HepG2 (cell line): ENCODE results near the gene TGFBI. TPM values are rescaled to one million over a fixed set of nuclear protein-coding genes. Genes with fewer than 3 reads are reported as not detected.

Source experiments
- ATAC-seq: fragments of 200-7000 bp; cut with Tn5 transposase; 3 replicates; pipeline ENCODE4 v1.9.1; 2020; ENCODE audit warnings: mild to moderate bottlenecking, moderate library complexity
- BruUV-seq: library from RNA; stranded (reverse); fragments of 400-500 nt; replicated peaks from 2 replicates; lab custom pipeline; 2021; lab: Mats Ljungman, UMichigan
- CTCF ChIA-PET: fragments of 300-600 bp; formaldehyde crosslinking; extraction: SDS; loops from one replicate; lab custom pipeline; 2021; ENCODE audit warnings: low total read pairs, inconsistent platforms, low intra/inter-chr PET ratio; lab: Yijun Ruan, JAX
- POLR2A ChIA-PET: fragments of 350-600 bp; sonication (Branson Sonifier 250); formaldehyde crosslinking; loops from one replicate; lab custom pipeline; 2020; ENCODE audit warnings: antibody characterized with exemption, inconsistent platforms; lab: Yijun Ruan, JAX
- DNase-seq: peaks from one replicate; pipeline ENCODE4 v3.0.0-alpha.2; 2015; ENCODE audit warnings: low spot score
- FAIRE-seq: peaks from 3 replicates; lab custom pipeline; 2011; peaks lifted over from hg19 to GRCh38; lab: Jason Lieb, UNC
- H2AFZ ChIP-seq: one replicate; pipeline ENCODE4 v1.6.1; 2011; ENCODE audit warnings: low read length, inconsistent platforms
- H3K27ac ChIP-seq: fragments of 300-600 bp; 3 replicates; pipeline ENCODE4 v1.8.0; 2011; ENCODE audit warnings: mixed run types, mild to moderate bottlenecking, mixed read lengths, low read length, inconsistent platforms; ENCODE audit not compliant: insufficient read depth; ENCODE audit errors: extremely low read length
- H3K27me3 ChIP-seq, 2 experiments: fragments of 200-600 bp in 1 of 2; 2 replicates in 1 of 2; 3 replicates in 1 of 2; pipeline versions ENCODE4 v1.6.0 to v1.8.0; 2011; ENCODE audit warnings: low read length in 2 of 2, mild to moderate bottlenecking in 2 of 2, moderate library complexity in 2 of 2, inconsistent platforms in 1 of 2; ENCODE audit not compliant: insufficient read depth in 2 of 2, control insufficient read depth in 1 of 2
- H3K36me3 ChIP-seq, 2 experiments: fragments of 200-600 bp in 1 of 2; replicated peaks in 1 of 2; 2 replicates in 1 of 2; 3 replicates in 1 of 2; pipeline versions ENCODE4 v1.5.1 to v1.8.0; 2011; ENCODE audit warnings: low read length in 2 of 2, inconsistent platforms in 1 of 2; ENCODE audit not compliant: insufficient read depth in 2 of 2, control insufficient read depth in 1 of 2
- H3K4me1 ChIP-seq: 2 replicates; pipeline ENCODE4 v1.5.1; 2012; ENCODE audit warnings: low read length, inconsistent platforms; ENCODE audit not compliant: insufficient read depth
- H3K4me2 ChIP-seq: 2 replicates; pipeline ENCODE4 v1.6.0; 2011; ENCODE audit warnings: low read depth, low read length, inconsistent platforms
- H3K4me3 ChIP-seq, 3 experiments: fragments of 200-600 bp in 1 of 3; sonication (generic), shearing (Covaris generic) in 1 of 3; replicated peaks in 1 of 3; 2 replicates each; pipeline ENCODE4 v1.5.1; 2011 to 2016; ENCODE audit warnings: low read length in 3 of 3, inconsistent platforms in 2 of 3, low read depth in 2 of 3, mild to moderate bottlenecking in 2 of 3, control low read depth in 1 of 3, mixed read lengths in 1 of 3; ENCODE audit not compliant: insufficient read depth in 1 of 3
- H3K79me2 ChIP-seq: one replicate; pipeline ENCODE4 v1.6.1; 2011; ENCODE audit warnings: low read length, inconsistent platforms; ENCODE audit not compliant: insufficient read depth
- H3K9ac ChIP-seq: 2 replicates; pipeline ENCODE4 v1.6.0; 2011; ENCODE audit warnings: mild to moderate bottlenecking, low read depth, low read length, inconsistent platforms; ENCODE audit not compliant: insufficient read depth
- H3K9me3 ChIP-seq: 2 replicates; pipeline ENCODE4 v1.5.1; 2012; ENCODE audit warnings: mild to moderate bottlenecking, low read length
- H4K20me1 ChIP-seq: 2 replicates; pipeline ENCODE4 v1.6.0; 2011; ENCODE audit warnings: inconsistent platforms, mild to moderate bottlenecking, low read length, moderate library complexity; ENCODE audit not compliant: insufficient read depth
- CCDC6 ChIP-seq: sonication (generic); formaldehyde crosslinking; IDR thresholded peaks from 2 replicates; pipeline ENCODE4 v1.8.1; 2022; ENCODE audit warnings: mild to moderate bottlenecking, missing genetic modification reagents, moderate library complexity
- EEA1 ChIP-seq: sonication (generic); formaldehyde crosslinking; IDR thresholded peaks from 2 replicates; pipeline ENCODE4 v1.5.1; 2020; ENCODE audit warnings: mild to moderate bottlenecking, missing genetic modification reagents, borderline replicate concordance
- ELF1 ChIP-seq: sonication (generic); formaldehyde crosslinking; IDR thresholded peaks from 2 replicates; pipeline ENCODE4 v1.4.0; 2020; ENCODE audit warnings: missing genetic modification reagents
- ELF3 ChIP-seq: IDR thresholded peaks from 2 replicates; pipeline ENCODE4 v1.6.1; 2016; ENCODE audit warnings: missing genetic modification reagents, missing compliant biosample characterization
- FLYWCH1 ChIP-seq: sonication (generic); formaldehyde crosslinking; IDR thresholded peaks from 2 replicates; pipeline ENCODE4 v1.8.1; 2023; ENCODE audit warnings: mild to moderate bottlenecking, missing genetic modification reagents
- FOXO1 ChIP-seq: sonication (generic); formaldehyde crosslinking; IDR thresholded peaks from 2 replicates; pipeline ENCODE4 v1.4.0; 2020; ENCODE audit warnings: missing genetic modification reagents
- GPN1 ChIP-seq: sonication (generic); formaldehyde crosslinking; IDR thresholded peaks from 2 replicates; pipeline ENCODE4 v1.5.1; 2020; ENCODE audit warnings: missing genetic modification reagents, borderline replicate concordance
- HOXA9 ChIP-seq: sonication (generic); formaldehyde crosslinking; IDR thresholded peaks from 2 replicates; pipeline ENCODE4 v1.8.1; 2022; ENCODE audit warnings: missing genetic modification reagents, mild to moderate bottlenecking, moderate library complexity, borderline replicate concordance
- LRRFIP1 ChIP-seq: sonication (generic); formaldehyde crosslinking; conservative IDR thresholded peaks from 2 replicates; pipeline ENCODE4 v1.4.0; 2020; ENCODE audit warnings: missing genetic modification reagents
- NFIC ChIP-seq: IDR thresholded peaks from 2 replicates; pipeline ENCODE4 v1.6.1; 2012; ENCODE audit warnings: mild to moderate bottlenecking, low read length, inconsistent platforms
- ZBTB10 ChIP-seq: sonication (generic); formaldehyde crosslinking; IDR thresholded peaks from 2 replicates; pipeline ENCODE4 v1.4.0; 2020; ENCODE audit warnings: missing genetic modification reagents, borderline replicate concordance
- ZBTB46 ChIP-seq: sonication (generic); formaldehyde crosslinking; IDR thresholded peaks from 2 replicates; pipeline ENCODE4 v1.4.0; 2020; ENCODE audit warnings: mild to moderate bottlenecking, missing genetic modification reagents, borderline replicate concordance
- ZNF512 ChIP-seq: sonication (generic); formaldehyde crosslinking; IDR thresholded peaks from 2 replicates; pipeline ENCODE4 v1.4.0; 2020; ENCODE audit warnings: mild to moderate bottlenecking, missing genetic modification reagents
- ZNF782 ChIP-seq: sonication (generic); formaldehyde crosslinking; IDR thresholded peaks from 2 replicates; pipeline ENCODE4 v1.4.0; 2020; ENCODE audit warnings: missing genetic modification reagents, mild to moderate bottlenecking, borderline replicate concordance
- ZNF788 ChIP-seq: sonication (generic); formaldehyde crosslinking; IDR thresholded peaks from 2 replicates; pipeline ENCODE4 v1.5.0; 2020; ENCODE audit warnings: mild to moderate bottlenecking, missing genetic modification reagents, borderline replicate concordance
- WGBS: methylation state at CpG from one replicate; pipeline ENCODE4 v1.1.6; 2017; ENCODE audit warnings: low lambda C conversion rate; 5-methylcytosine and 5-hydroxymethylcytosine counted together
- in situ Hi-C: cut with HindIII; loops from 2 replicates; pipeline ENCODE4 v1.10.0; 2017; ENCODE audit warnings: low pct_unique_long_range_greater_than_20kb; ENCODE audit not compliant: extremely low pct_ligation_motif_present
- intact Hi-C: fragments of 100-400 bp; cut with micrococcal nuclease; formaldehyde crosslinking; loops from one replicate; pipeline ENCODE4 v1.10.0; 2022; ENCODE audit not compliant: unreplicated experiment
- polyA plus RNA-seq, 8 experiments: library from polyadenylated mRNA; depleted of rRNA in 3 of 8; stranded (reverse) in 7 of 8; unstranded in 1 of 8; fragments of >200 nt; fragmentation: Illumina TruSeq in 4 of 8; extraction: Trizol in 4 of 8; gene quantifications; 2 replicates each; pipeline versions ENCODE4 v1.2.1 to v1.2.3, GENCODE V29; 2011 to 2016; ENCODE audit warnings: low read depth in 4 of 8, missing spikeins in 1 of 8, mixed read lengths in 1 of 8; ENCODE audit not compliant: insufficient read depth in 1 of 8
- total RNA-seq, 5 experiments: library from RNA; depleted of rRNA; stranded (reverse); fragments of >200 nt; fragmentation: Illumina TruSeq; extraction: Trizol; gene quantifications; 2 replicates each; pipeline ENCODE4 v1.2.3, GENCODE V29; 2016; ENCODE audit warnings: low read depth in 1 of 5

The TGFBI gene
- total and polyA plus RNA-seq, 2 of the 13 experiments (the other 11 are each of a cell fraction or from before 2014, with no cell fraction given), result 275 to 457 TPM

GRCh38 chr5:136027311-136027710 is 1.5 kb upstream of the TGFBI start:
- POLR2A ChIA-PET, result interaction anchor here (8.4 to 10.6 kb wide), 2 partner anchors 26 to 54 kb away, joined by 66 to 129 read pairs; no protein-coding TSS in a partner anchor
- BruUV-seq, result no TSS peak
- TF ChIP-seq EEA1 (CRISPR knock-in tag), result no peak
- TF ChIP-seq ZBTB46 (CRISPR knock-in tag), result no peak
- TF ChIP-seq ELF1, result no peak
- TF ChIP-seq LRRFIP1, result no peak
- TF ChIP-seq HOXA9 (CRISPR knock-in tag), result no peak
- no peak for TF ChIP-seq ZNF788 (CRISPR knock-in tag)
- TF ChIP-seq NFIC, result no peak
- TF ChIP-seq CCDC6 (CRISPR knock-in tag), result no peak
- no peak for TF ChIP-seq FOXO1
- no peak for TF ChIP-seq ELF3 (CRISPR knock-in tag)
- TF ChIP-seq FLYWCH1 (CRISPR knock-in tag), result no peak
- TF ChIP-seq ZNF782 (CRISPR knock-in tag), result no peak
- no peak for TF ChIP-seq ZBTB10 (CRISPR knock-in tag)
- no peak for TF ChIP-seq ZNF512 (CRISPR knock-in tag)
- no peak for TF ChIP-seq GPN1

More at GRCh38 chr5:136027311-136027710, 1.5 kb upstream of the TGFBI start:
- in situ Hi-C loops (loop anchor here (5.0 kb wide), 1 partner anchor 35 kb away; no protein-coding TSS in a partner anchor), intact Hi-C loops (no loop called here)
- WGBS, result 98% methylated on average over 4 of the region's 4 CpGs
- peaks cover 22% of the 10 kb centered on the region for H3K79me2 ChIP-seq
- no peak for FAIRE-seq
- no peaks in the 10 kb centered on the region for H4K20me1 ChIP-seq
- H3K4me1 ChIP-seq, result peaks cover 38% of the 10 kb centered on the region
- CTCF ChIA-PET, result no interaction called here
- no peak for DNase-seq
- H3K27me3 ChIP-seq, result no peaks in the 10 kb centered on the region; a peak in 2 of 5 replicates
- H2AFZ ChIP-seq, result no peak overlapping the region
- H3K36me3 ChIP-seq, result no peaks in the 10 kb centered on the region
- no peaks in the 10 kb centered on the region for H3K9me3 ChIP-seq
- no peak overlapping the region for H3K4me3 ChIP-seq
- no peak for ATAC-seq
- H3K27ac ChIP-seq, result no peak overlapping the region
- H3K4me2 ChIP-seq, result no peak overlapping the region
- no peak overlapping the region for H3K9ac ChIP-seq
